HG03175 (cell line): Measurements from ENCODE around the gene OGFOD3.
"Not testable (repeated sequence)": the region's sequence is repeated elsewhere in the genome, so short reads cannot be mapped to it uniquely, and the experiment has no call there.

Experiments used
- ATAC-seq: cut with Tn5 transposase; IDR thresholded peaks from one replicate; pipeline ENCODE4 v1.9.1; 2021; ENCODE audit warnings: mild to moderate bottlenecking, moderate library complexity; ENCODE audit not compliant: unreplicated experiment

OGFOD3 gene

GRCh38 chr17:82435103-82435502, 16.7 kb upstream of the OGFOD3 start:
- ATAC-seq = no peak

- no peak for ATAC-seq
Observed at GRCh38 chr17:82434216-82434565, 15.8 kb upstream of the OGFOD3 start.

- ATAC-seq = no peak
Observed at GRCh38 chr17:82433560-82434215, 15.3 kb upstream of the OGFOD3 start.

- ATAC-seq = no peak
Observed at GRCh38 chr17:82432017-82432416, 13.6 kb upstream of the OGFOD3 start.

GRCh38 chr17:82429824-82430223, 11.4 kb upstream of the OGFOD3 start:
- no peak for ATAC-seq

GRCh38 chr17:82428546-82428945, 10.2 kb upstream of the OGFOD3 start:
- ATAC-seq = no peak

- ATAC-seq = no peak
Observed at GRCh38 chr17:82424863-82425159, 6.4 kb upstream of the OGFOD3 start.

GRCh38 chr17:82424001-82424862, 5.8 kb upstream of the OGFOD3 start:
- no peak for ATAC-seq

GRCh38 chr17:82419540-82419939, 1.2 kb upstream of the OGFOD3 start:
- ATAC-seq = no peak

- ATAC-seq = no peak
Observed at GRCh38 chr17:82416771-82417170, 1.6 kb downstream of the OGFOD3 start.

- ATAC-seq = no peak
Observed at GRCh38 chr17:82416264-82416663, 2.1 kb downstream of the OGFOD3 start.

GRCh38 chr17:82415786-82416185, 2.6 kb downstream of the OGFOD3 start:
- no peak for ATAC-seq

- no peak for ATAC-seq
Observed at GRCh38 chr17:82415336-82415735, 3.0 kb downstream of the OGFOD3 start.

GRCh38 chr17:82414548-82415281, 3.7 kb downstream of the OGFOD3 start:
- ATAC-seq = no peak

- no peak for ATAC-seq
Observed at GRCh38 chr17:82412535-82413520, 5.6 kb downstream of the OGFOD3 start.

GRCh38 chr17:82412081-82412480, 6.3 kb downstream of the OGFOD3 start:
- ATAC-seq = not testable (repeated sequence)

GRCh38 chr17:82411396-82412053, 6.9 kb downstream of the OGFOD3 start:
- ATAC-seq = no peak

- ATAC-seq = no peak
Observed at GRCh38 chr17:82410014-82410716, 8.2 kb downstream of the OGFOD3 start.

GRCh38 chr17:82408938-82409318, 9.5 kb downstream of the OGFOD3 start:
- ATAC-seq = no peak
